ENCODE measurements around the gene GPR107.
A peak's percentile ranks its signal among the peaks of the same experiment; 100 is the strongest.

The GPR107 gene

GRCh38 chr9:130027533-130028365 lies 26.0 kb upstream of the GPR107 start:
- DNase-seq (ENCODE audit: low read depth in 3 of 3): no peak

GRCh38 chr9:130028493-130029222 lies 25.0 kb upstream of the GPR107 start:
- DNase-seq (ENCODE audit: low read depth in 3 of 3): no peak

- DNase-seq (ENCODE audit: low read depth in 3 of 3): peak in 1 of 3 experiments; percentile 59
These were observed 24.3 kb upstream of the GPR107 start for GRCh38 chr9:130029223-130029973.

- DNase-seq (ENCODE audit: low read depth in 3 of 3): no peak
These were observed 23.0 kb upstream of the GPR107 start for GRCh38 chr9:130030651-130031127.

GRCh38 chr9:130034570-130034969 lies 19.1 kb upstream of the GPR107 start:
- no peak for DNase-seq (ENCODE audit: low read depth in 3 of 3)

- DNase-seq (ENCODE audit: low read depth in 3 of 3): no peak
These were observed 17.6 kb upstream of the GPR107 start for GRCh38 chr9:130036099-130036498.

GRCh38 chr9:130039528-130040147 lies 14.1 kb upstream of the GPR107 start:
- no peak for DNase-seq (ENCODE audit: low read depth in 3 of 3)

DNA sequence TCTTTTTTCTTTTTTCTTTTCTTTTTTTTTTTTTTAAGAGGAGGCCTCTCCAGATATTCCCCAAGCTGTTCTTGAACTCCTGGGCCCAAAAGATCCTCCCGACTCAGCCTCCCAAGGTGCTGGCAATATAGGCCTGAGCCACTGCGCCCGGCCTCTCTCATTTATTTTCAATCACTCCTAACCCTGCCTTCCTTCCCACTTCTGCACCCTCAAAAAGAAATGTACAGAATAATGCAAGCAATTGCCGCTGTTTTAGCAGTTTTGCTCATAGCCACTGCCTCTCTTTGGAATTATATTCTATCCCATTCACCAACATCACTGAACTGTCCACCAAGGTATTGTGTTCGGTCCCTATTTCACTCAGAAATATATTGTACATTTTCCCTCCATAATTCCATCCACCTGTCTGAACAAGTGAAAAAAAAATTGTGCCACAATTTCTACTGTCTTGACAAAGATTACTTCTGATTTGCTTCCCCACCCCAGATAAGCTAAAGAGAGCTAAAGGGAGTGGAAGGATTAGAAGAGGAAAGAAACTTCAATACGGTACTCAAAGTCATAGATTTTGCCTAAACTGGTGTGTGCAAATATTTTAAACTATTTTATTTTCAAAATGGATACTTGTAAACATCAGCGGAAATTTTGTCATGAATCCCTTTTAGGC lies 12.6 kb upstream of the GPR107 start:
- no peak for DNase-seq (ENCODE audit: low read depth in 3 of 3)

GRCh38 chr9:130041648-130042405 lies 11.9 kb upstream of the GPR107 start:
- no peak for DNase-seq (ENCODE audit: low read depth in 3 of 3)

- no peak for DNase-seq (ENCODE audit: low read depth in 3 of 3)
These were observed 11.3 kb upstream of the GPR107 start for GRCh38 chr9:130042406-130042884.

- peak; percentile 58 to 81 (median 64) for DNase-seq (ENCODE audit: low read depth in 3 of 3)
These were observed 10.6 kb upstream of the GPR107 start, which contains the start of gene FNBP1 for GRCh38 chr9:130042885-130043653. Gene FNBP1 (minus strand): TSS chr9:130043189. CDS start chr9:130042975, 214 bp downstream.

DNA sequence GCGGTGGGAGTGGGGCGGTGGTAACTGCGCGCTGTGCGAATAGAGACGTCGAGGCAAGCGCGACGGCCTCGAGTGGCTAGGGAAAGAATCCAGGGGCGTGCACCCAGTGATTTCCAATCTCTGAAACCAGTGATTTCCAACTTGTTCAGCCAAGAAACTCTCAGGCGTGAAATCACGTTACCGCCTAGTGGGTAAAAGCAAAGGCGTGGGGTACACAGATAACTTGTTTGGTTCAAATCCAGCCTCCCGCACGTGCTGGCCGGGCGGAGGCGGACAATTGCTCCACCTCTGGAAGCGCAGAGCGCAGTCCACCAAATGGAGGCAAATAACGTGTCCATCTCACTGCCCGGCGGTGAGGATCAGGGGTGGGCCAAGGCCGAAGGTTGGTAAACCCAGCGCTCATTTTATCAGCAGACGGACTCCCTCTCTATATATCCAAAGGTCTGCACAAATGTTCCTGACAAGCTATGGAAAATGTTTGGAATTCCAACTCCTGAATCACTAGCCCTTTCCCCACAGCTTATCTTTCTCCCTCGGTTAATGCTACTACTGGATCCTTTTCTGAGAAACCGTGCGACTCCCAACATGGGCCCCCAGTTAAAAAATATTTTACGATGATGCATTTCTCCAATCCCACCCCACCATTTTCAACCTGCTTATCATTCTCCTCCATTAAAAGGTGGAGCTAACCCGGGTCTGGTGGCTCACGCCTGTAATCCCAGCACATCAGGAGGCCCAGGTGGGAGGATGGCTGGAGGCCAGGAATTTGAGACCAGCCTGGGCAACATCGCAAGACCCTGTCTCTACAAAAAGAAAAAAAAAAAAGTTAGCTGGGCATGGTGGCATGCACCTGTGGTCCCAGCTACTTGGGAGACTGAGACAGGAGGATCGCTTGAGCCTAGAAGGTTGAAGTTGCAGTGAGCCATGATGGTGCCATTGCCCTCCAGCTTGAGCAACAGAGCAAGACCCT lies 9.8 kb upstream of the GPR107 start:
- DNase-seq (ENCODE audit: low read depth in 3 of 3): no peak

GRCh38 chr9:130045725-130046450 lies 7.8 kb upstream of the GPR107 start:
- DNase-seq (ENCODE audit: low read depth in 3 of 3): no peak

DNA sequence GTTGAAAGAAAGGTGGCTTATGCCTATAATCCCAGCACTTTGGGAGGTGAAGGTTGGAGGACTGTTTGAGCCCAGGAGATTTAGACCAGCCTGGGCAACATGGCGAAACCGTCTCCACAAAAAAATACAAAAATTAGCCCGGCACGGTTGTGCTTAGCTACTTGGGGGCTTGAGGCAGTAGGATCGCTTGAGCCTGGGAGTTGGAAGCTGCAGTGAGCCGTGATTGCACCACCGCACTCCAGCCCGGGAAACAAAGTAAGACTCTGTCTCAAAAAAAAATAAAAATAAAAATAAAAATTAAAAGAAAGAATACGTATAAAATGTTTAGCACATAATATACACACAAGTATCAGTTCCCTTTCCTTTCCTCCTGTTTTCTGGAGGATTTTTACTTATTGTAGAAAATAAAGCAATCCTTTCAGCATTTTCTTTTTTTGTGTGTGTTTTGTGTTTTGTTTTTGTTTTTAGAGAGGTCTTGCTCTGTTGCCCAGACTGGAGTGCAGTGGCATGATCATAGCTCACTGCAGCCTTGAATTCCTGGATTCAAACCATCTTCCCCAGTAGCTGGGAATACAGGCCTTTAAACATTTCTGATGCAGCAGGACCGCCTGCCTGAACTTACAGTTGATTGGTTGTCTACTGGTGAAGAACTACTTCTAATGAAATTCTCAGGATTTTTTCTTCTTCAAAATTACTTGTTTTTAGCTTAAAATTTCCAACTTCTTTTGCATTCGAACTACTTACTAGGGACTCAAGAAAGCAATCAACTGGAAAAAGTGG lies 4.1 kb upstream of the GPR107 start:
- no peak for DNase-seq (ENCODE audit: low read depth in 3 of 3)

- no peak for DNase-seq (ENCODE audit: low read depth in 3 of 3)
These were observed 3.2 kb upstream of the GPR107 start for GRCh38 chr9:130050462-130050861.

GRCh38 chr9:130051855-130052254 lies 1.9 kb upstream of the GPR107 start:
- no peak for DNase-seq (ENCODE audit: low read depth in 3 of 3)

DNA sequence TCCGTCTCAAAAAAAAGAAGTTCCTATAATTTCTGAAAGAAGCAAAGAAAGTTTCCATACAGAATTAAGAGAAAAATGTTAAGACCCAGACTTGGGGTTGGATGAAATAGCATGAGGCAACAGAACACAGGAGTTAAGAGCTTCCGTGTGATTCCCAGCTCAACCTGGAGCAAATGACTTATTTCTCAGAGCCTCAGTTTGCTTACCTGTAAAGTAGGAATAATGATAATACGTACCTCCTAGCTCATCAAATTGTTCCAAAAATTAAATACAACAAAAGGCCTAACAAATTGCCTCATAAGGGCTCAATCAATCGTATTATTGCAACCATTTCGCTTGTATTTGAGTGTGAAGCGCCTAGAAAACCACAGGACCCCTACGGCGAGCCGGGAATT lies 600 bp upstream of the GPR107 start:
- DNase-seq (ENCODE audit: low read depth in 3 of 3): no peak

Measured in stimulated activated CD4-positive, alpha-beta T cell treated with anti-CD3 and anti-CD28 coated beads, TNF-alpha, amount 100 ng/mL, for 24 hours (primary cell).